HT1080 (cell line): Measurements from ENCODE around the gene TMPRSS11A. TPM values are rescaled to one million over a fixed set of nuclear protein-coding genes. Genes with fewer than 3 reads are reported as not detected.

Experiments used
- DNase-seq: peaks from one replicate; pipeline ENCODE4 v3.0.0-alpha.2; 2015; ENCODE audit warnings: low read depth
- small RNA-seq: library from RNA; depleted of rRNA; stranded (forward); fragments of <200 nt; gene quantifications from one replicate; pipeline ENCODE3, GENCODE V24; 2014
- total RNA-seq: library from RNA; depleted of rRNA; stranded (reverse); fragments of >200 nt; shearing (Covaris generic); gene quantifications from 2 replicates; pipeline ENCODE4 v1.2.3, GENCODE V29; 2014; rRNA removed

Gene TMPRSS11A
- total RNA-seq, 1 experiment from 2014 or later = not detected

DNA sequence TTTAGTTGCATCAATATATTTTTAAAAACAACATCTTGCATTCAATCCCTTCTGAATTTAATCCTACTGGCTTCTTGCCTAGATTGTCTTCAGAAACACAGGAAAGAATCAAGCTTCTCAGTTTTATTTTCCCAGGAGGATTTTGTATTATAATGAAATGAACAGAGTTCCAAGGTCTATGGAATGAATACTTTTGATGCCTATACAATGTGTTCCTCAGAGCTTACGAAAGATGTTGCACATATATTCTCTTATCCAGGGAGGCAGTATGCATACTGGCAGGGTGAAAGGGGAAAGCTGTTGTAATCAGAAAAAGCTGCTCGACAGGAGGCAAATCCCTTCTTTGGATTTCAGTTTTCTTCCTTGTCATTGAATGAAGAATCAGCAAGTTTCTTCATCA lies 88.3 kb downstream of the TMPRSS11A start:
- DNase-seq = no peak

- no peak for DNase-seq
These were observed 90.2 kb downstream of the TMPRSS11A start for GRCh38 chr4:67873116-67873515.

DNA sequence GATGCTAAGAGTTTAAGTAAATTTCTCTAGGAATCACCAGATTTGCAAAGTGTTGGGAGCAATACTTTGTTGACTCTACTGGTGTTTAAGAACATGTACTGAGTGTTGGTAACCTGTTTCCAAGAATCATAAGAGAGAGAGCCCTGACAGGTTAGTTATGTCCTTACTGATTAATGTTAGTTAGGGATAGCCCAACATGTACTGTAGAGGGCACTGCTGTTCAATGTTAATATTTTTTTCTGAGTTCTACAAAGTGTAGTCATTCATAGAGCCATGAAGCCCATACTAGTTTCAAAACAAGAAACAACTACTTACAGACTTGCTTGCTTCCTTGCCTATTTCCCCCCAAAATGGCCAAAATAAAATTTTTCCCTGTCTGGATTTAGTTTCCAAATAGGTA lies 91.4 kb downstream of the TMPRSS11A start:
- peak; percentile 59 for DNase-seq

DNA sequence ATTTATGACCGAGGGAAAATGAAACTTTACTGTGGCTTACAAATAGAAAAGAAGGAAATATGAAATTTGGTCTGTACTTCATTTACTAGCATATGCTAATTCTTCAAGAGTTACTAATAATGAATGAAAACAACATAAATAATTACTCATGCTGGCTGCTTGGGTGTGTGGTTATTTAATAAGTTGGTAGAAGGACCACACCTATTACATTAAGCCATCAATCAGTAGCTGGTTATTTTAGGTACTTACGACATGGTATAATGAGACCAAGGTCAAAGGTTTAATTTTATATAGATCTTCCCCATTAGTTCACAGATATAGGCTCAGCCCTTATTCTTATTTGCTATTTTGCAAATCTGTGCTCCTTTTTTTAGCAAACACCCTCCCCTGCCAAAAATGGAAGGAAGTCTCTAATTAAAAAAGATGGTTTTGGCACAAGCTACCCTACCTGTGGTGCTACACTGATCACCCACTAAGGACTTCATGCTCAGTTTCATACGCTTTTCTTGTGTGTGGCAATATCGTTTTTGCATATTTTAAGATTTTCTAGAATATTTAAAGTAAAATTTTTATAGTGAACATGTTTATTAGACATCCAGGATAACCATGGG lies 93.6 kb downstream of the TMPRSS11A start:
- no peak for DNase-seq

DNA sequence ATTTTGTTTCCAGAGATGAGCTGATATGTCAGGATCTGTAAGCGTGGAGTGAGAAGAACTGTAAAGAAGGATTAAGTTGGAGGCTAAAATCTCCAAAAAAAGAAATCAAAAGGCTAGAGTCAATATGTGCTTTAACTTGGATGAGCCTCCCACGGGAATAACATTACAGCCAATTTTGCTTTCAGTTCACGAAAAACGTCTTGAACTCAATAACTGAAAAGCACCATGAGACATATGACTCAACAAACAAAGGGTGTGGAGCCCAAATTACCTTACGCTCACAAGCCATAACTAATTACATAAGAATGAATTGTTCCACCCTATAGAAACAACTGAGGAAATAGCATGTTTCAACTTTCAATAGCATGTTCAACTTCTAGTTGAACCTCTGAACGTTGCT lies 101.8 kb downstream of the TMPRSS11A start:
- no peak for DNase-seq

Small RNA genes within 50 kb of the gene (small RNA-seq; reads per million reads assigned to genes)
- gene RNU6-95P = not detected

Other genes with a start within 250 kb of the TMPRSS11A start
- not detected in 2 replicates for gene GNRHR, start 209.1 kb downstream of the TMPRSS11A start, total RNA-seq
- not detected in 2 replicates for gene TMPRSS11D, start 79.5 kb downstream of the TMPRSS11A start, total RNA-seq
- gene TMPRSS11F, start 166.4 kb upstream of the TMPRSS11A start, total RNA-seq = not detected in 2 replicates